PC-9 (cell line): Measurements from ENCODE around the gene PGK1.

Experiments
- EZH2 ChIP-seq: fragments of 200-600 bp; sonication (generic); IDR thresholded peaks from 2 replicates; pipeline ENCODE4 v1.8.0; 2017; ENCODE audit warnings: antibody characterized with exemption, low read depth
- TF ChIP-seq, protein P1 (sequence below): fragments of 200-600 bp; sonication (generic); conservative IDR thresholded peaks from 2 replicates; pipeline ENCODE4 v1.6.1; 2017; ENCODE audit warnings: mixed run types, antibody characterized with exemption, mild to moderate bottlenecking, moderate library complexity

DNA sequence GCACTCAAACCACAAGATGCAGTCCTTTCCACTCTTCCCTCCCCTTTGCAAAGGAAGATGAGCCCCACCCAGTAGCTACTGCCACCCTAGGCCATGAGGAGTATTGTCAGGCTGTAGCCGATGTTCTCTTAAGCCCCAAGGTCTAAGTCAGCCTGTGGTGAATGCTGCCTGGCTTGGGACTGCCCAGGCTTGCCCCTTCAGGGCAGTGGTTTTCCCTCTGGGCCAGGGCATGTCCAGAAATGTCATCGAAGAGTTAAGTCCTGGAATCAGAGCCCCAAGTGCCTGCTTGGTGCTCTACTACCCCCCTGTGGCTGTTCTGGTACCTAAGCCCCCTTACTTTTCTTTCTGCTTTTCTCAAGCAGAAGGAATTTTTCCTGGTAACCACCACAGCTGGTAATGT is 11.8 kb upstream of the PGK1 start:
- TF ChIP-seq, protein P1, sequence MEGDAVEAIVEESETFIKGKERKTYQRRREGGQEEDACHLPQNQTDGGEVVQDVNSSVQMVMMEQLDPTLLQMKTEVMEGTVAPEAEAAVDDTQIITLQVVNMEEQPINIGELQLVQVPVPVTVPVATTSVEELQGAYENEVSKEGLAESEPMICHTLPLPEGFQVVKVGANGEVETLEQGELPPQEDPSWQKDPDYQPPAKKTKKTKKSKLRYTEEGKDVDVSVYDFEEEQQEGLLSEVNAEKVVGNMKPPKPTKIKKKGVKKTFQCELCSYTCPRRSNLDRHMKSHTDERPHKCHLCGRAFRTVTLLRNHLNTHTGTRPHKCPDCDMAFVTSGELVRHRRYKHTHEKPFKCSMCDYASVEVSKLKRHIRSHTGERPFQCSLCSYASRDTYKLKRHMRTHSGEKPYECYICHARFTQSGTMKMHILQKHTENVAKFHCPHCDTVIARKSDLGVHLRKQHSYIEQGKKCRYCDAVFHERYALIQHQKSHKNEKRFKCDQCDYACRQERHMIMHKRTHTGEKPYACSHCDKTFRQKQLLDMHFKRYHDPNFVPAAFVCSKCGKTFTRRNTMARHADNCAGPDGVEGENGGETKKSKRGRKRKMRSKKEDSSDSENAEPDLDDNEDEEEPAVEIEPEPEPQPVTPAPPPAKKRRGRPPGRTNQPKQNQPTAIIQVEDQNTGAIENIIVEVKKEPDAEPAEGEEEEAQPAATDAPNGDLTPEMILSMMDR: 0 out of 2 replicates have a peak, but pooled peaks have one; percentile 12
- TF ChIP-seq EZH2: no peak
